ENCODE measurements around the gene TMEM120B. TPM values are rescaled to one million over a fixed set of nuclear protein-coding genes. Genes with fewer than 3 reads are reported as not detected.

TMEM120B gene
- total and polyA plus RNA-seq, 2 of the 13 experiments (the other 11 are each of a cell fraction or from before 2014, with no cell fraction given): 7.1 to 12.9 TPM

GRCh38 chr12:121796855-121797751, 84.6 kb downstream of the TMEM120B start (continued):
- TF ChIP-seq ZNF276 (CRISPR knock-in tag; IDR thresholded peaks at IDR 0.05; ENCODE audit: low read depth): peak; percentile 63; the same call in 1 of the 2 replicates
- TF ChIP-seq ZNF460 (CRISPR knock-in tag; IDR thresholded peaks at IDR 0.05; ENCODE audit: borderline replicate concordance): no peak; the same call in 1 of the 2 replicates
- peak; percentile 10; the same call in 1 of the 2 replicates for TF ChIP-seq ZNF598 (CRISPR knock-in tag; IDR thresholded peaks at IDR 0.05; ENCODE audit: borderline replicate concordance)
- no peak for TF ChIP-seq NFE2L2 (IDR thresholded peaks at IDR 0.05; ENCODE audit: low read length)
- 0 out of 2 replicates have a peak, but pooled peaks have one; percentile 62 for TF ChIP-seq SMAD3 (CRISPR knock-in tag; IDR thresholded peaks at IDR 0.05)
- TF ChIP-seq ZNF333 (CRISPR knock-in tag; IDR thresholded peaks at IDR 0.05; ENCODE audit: borderline replicate concordance): no peak
- TF ChIP-seq, protein P1, sequence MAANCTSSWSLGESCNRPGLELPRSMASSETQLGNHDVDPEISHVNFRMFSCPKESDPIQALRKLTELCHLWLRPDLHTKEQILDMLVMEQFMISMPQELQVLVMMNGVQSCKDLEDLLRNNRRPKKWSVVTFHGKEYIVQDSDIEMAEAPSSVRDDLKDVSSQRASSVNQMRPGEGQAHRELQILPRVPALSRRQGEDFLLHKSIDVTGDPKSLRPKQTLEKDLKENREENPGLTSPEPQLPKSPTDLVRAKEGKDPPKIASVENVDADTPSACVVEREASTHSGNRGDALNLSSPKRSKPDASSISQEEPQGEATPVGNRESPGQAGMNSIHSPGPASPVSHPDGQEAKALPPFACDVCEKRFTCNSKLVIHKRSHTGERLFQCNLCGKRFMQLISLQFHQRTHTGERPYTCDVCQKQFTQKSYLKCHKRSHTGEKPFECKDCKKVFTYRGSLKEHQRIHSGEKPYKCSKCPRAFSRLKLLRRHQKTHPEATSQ (CRISPR knock-in tag; IDR thresholded peaks at IDR 0.05; ENCODE audit: borderline replicate concordance): no peak; the same call in 1 of the 2 replicates
- peak; percentile 85 for TF ChIP-seq ZBTB7B (CRISPR knock-in tag; IDR thresholded peaks at IDR 0.05)
- TF ChIP-seq, protein P2, sequence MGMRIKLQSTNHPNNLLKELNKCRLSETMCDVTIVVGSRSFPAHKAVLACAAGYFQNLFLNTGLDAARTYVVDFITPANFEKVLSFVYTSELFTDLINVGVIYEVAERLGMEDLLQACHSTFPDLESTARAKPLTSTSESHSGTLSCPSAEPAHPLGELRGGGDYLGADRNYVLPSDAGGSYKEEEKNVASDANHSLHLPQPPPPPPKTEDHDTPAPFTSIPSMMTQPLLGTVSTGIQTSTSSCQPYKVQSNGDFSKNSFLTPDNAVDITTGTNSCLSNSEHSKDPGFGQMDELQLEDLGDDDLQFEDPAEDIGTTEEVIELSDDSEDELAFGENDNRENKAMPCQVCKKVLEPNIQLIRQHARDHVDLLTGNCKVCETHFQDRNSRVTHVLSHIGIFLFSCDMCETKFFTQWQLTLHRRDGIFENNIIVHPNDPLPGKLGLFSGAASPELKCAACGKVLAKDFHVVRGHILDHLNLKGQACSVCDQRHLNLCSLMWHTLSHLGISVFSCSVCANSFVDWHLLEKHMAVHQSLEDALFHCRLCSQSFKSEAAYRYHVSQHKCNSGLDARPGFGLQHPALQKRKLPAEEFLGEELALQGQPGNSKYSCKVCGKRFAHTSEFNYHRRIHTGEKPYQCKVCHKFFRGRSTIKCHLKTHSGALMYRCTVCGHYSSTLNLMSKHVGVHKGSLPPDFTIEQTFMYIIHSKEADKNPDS (CRISPR knock-in tag; IDR thresholded peaks at IDR 0.05): no peak
- TF ChIP-seq, protein P3, sequence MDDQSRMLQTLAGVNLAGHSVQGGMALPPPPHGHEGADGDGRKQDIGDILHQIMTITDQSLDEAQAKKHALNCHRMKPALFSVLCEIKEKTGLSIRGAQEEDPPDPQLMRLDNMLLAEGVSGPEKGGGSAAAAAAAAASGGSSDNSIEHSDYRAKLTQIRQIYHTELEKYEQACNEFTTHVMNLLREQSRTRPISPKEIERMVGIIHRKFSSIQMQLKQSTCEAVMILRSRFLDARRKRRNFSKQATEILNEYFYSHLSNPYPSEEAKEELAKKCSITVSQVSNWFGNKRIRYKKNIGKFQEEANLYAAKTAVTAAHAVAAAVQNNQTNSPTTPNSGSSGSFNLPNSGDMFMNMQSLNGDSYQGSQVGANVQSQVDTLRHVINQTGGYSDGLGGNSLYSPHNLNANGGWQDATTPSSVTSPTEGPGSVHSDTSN (CRISPR knock-in tag; IDR thresholded peaks at IDR 0.05; ENCODE audit: borderline replicate concordance): no peak
- peak; percentile 88; the same call in 1 of the 2 replicates for TF ChIP-seq YEATS4 (CRISPR knock-in tag; IDR thresholded peaks at IDR 0.05; ENCODE audit: borderline replicate concordance)
- no peak for TF ChIP-seq PAX8 (CRISPR knock-in tag; IDR thresholded peaks at IDR 0.05; ENCODE audit: borderline replicate concordance)
- TF ChIP-seq ZNF550 (CRISPR knock-in tag; IDR thresholded peaks at IDR 0.05; ENCODE audit: borderline replicate concordance): no peak
- TF ChIP-seq SAP130 (CRISPR knock-in tag; IDR thresholded peaks at IDR 0.05; ENCODE audit: low read depth): peak; percentile 97
- TF ChIP-seq ZNF879 (CRISPR knock-in tag; IDR thresholded peaks at IDR 0.05): no peak
- no peak; the same call in 1 of the 2 replicates for TF ChIP-seq CREB3 (CRISPR knock-in tag; IDR thresholded peaks at IDR 0.05)
- TF ChIP-seq ETS1 (CRISPR knock-in tag; IDR thresholded peaks at IDR 0.05): no peak
- TF ChIP-seq NFRKB (IDR thresholded peaks at IDR 0.05): no peak
- TF ChIP-seq ATM (IDR thresholded peaks at IDR 0.05; ENCODE audit: borderline replicate concordance): no peak
- TF ChIP-seq CCDC6 (CRISPR knock-in tag; IDR thresholded peaks at IDR 0.05): no peak; the same call in 1 of the 2 replicates
